PC-3 (cell line): ENCODE measurements around the gene CSRP2.

Source experiments
- CTCF ChIP-seq: fragments of 300-600 bp; sonication (generic); conservative IDR thresholded peaks from 2 replicates; pipeline ENCODE4 v1.5.1; 2017; ENCODE audit warnings: antibody characterized with exemption, low read depth, mild to moderate bottlenecking, low read length
- EZH2 ChIP-seq: fragments of 300-600 bp; sonication (generic); IDR thresholded peaks from one replicate; pipeline ENCODE4 v1.6.1; 2017; ENCODE audit warnings: antibody characterized with exemption, mild to moderate bottlenecking, low read length; ENCODE audit not compliant: unreplicated experiment

DNA sequence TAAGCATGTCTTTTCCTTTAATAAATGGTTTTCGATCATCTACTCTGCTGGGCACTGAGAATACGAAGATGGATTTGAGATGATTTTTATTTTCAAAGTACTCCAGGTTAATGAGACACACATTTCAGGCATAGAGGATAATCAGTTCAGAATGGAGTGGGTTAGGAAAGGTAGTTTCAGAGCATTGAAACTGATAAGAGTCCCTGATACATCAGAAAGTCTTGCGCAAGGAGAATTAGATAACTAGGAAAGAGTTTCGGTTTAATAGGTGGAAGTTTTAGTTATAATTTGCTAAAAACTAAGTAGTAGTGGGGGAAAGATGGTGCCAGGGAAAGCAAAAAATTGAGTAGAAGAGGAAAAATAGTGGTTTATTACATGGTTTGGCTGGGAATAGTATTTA is 64.8 kb downstream of the CSRP2 start:
- TF ChIP-seq CTCF (no peak), EZH2 (no peak)
